Type B pancreatic cell (in vitro differentiated cells): ENCODE measurements around the gene SERPINA10. TPM values are rescaled to one million over a fixed set of nuclear protein-coding genes. Genes with fewer than 3 reads are reported as not detected.

ENCODE experiments used
- DNase-seq: peaks from one replicate; pipeline ENCODE4 v3.0.0; 2021; ENCODE audit warnings: mixed read lengths; ENCODE audit not compliant: unreplicated experiment; ENCODE audit errors: extremely low spot score
- H3K27ac Mint-ChIP-seq: 2 replicates; pipeline ENCODE4 v1.8.0; 2021; ENCODE audit warnings: mild to moderate bottlenecking, mixed read lengths
- H3K27me3 Mint-ChIP-seq: 2 replicates; pipeline ENCODE4 v1.8.0; 2021; ENCODE audit warnings: mixed read lengths
- H3K36me3 Mint-ChIP-seq: 2 replicates; pipeline ENCODE4 v1.8.0; 2021; ENCODE audit warnings: mixed read lengths
- H3K4me1 Mint-ChIP-seq: one replicate; pipeline ENCODE4 v1.8.0; 2021; ENCODE audit warnings: mixed read lengths; ENCODE audit not compliant: unreplicated experiment
- H3K4me3 Mint-ChIP-seq: 2 replicates; pipeline ENCODE4 v1.8.0; 2021; ENCODE audit warnings: mild to moderate bottlenecking, mixed read lengths
- H3K9me3 Mint-ChIP-seq: 2 replicates; pipeline ENCODE4 v1.8.0; 2021; ENCODE audit warnings: mixed read lengths
- CTCF ChIP-seq: fragments of 200-600 bp; sonication (generic); conservative IDR thresholded peaks from 2 replicates; pipeline ENCODE4 v1.5.0; 2021; ENCODE audit warnings: antibody characterized with exemption, mild to moderate bottlenecking
- long read RNA-seq: library from polyadenylated mRNA; unstranded; transcript quantifications from one replicate; pipeline ENCODE4 v2.0.0, GENCODE V29; 2020
- total RNA-seq: library from RNA; stranded (reverse); gene quantifications from 2 replicates; pipeline ENCODE4 v1.2.1, GENCODE V29; 2021; ENCODE audit warnings: low replicate concordance

Gene SERPINA10, protein sequence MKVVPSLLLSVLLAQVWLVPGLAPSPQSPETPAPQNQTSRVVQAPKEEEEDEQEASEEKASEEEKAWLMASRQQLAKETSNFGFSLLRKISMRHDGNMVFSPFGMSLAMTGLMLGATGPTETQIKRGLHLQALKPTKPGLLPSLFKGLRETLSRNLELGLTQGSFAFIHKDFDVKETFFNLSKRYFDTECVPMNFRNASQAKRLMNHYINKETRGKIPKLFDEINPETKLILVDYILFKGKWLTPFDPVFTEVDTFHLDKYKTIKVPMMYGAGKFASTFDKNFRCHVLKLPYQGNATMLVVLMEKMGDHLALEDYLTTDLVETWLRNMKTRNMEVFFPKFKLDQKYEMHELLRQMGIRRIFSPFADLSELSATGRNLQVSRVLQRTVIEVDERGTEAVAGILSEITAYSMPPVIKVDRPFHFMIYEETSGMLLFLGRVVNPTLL
- total RNA-seq, result 1.5 and 2.8 TPM in 2 replicates
- long read RNA-seq, full-length matches to known transcripts, result 14 of 18 reads
- long read RNA-seq, partial matches to known transcripts, result 0 of 18 reads
- long read RNA-seq, other reads (novel, unspliced or antisense), result 4 of 18 reads

DNA sequence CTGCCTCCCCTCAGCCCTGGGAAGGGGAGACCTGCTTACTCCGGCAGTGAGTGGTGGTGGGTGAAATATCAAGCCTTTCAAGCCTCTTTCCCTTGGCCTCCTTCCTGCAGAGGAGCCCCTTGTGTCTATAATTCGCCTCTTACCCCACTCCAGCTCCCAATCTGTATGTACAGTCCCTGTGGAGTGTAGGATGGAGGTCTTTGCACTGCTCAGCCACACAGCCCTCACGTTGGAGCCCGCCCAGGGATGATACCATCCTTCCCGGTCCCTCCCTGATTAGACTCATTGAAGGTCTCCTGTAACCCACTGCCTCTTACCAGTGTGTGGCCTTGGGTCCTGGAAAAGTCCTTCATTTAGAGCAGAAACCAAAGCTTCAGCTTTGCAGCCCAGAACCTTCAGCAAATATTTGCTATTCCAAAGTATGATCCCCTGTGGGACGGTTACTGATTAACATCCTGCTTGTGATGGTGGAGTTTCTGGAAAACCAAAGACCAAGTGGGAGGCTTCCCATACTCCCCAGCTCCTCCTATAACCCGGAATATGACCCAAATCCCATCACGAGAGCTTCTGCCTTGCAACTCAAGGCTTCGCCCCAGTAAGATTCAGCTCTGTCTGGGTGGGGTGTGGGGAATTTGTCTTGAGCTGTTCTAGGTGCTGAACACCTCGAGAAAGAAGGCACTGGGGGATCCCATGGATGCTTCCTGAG lies at the start of gene SERPINA10:
TSS of gene SERPINA10 (minus strand) at position 397 of the 706 bp plus-strand sequence. CDS start 2,675 bp downstream, outside the sequence.
- no peak for TF ChIP-seq CTCF
- H3K4me1 Mint-ChIP-seq, result peaks cover 5% of the 10 kb centered on the region
- DNase-seq, result no peak
- no peaks in the 10 kb centered on the region for H3K36me3 Mint-ChIP-seq
- H3K27ac Mint-ChIP-seq, result peak within 1 kb of the TSS; percentile 69
- peak within 1 kb of the TSS; percentile 45 for H3K4me3 Mint-ChIP-seq
- no peaks in the 10 kb centered on the region for H3K27me3 Mint-ChIP-seq
- H3K9me3 Mint-ChIP-seq, result no peaks in the 10 kb centered on the region

DNA sequence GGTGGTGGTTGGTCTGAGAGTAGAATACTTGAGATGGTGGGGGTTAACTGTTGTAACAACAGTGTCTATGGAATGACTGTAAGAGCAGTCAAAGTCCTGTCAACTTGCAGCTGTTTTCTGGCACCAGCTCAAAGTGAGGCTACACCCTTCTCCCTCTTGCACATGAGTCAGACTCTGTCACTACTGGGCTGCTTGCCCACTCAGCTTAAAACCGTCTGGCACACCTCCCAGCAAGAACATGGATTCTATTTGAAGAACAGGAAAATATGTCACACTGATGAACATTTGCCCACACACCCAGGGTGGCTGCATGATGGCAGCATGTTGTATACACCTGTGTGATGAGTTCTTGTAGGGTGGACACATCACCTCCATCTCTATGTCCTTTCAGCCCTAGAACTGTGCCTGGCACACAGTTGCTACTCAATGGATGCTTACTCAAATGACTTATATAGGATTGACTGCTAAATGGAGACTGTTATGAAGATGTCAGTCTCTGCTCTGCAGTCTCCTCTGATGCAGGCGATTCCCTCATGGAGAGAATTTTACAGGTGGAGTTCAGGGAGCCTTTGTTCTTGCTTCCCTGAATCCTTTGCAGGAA lies 49.4 kb upstream of the SERPINA10 start:
- no peak for TF ChIP-seq CTCF
- Mint-ChIP-seq H3K27ac (no peak overlapping the region), H3K9me3 (no peaks in the 10 kb centered on the region), H3K4me1 (no peaks in the 10 kb centered on the region), H3K4me3 (no peak overlapping the region), H3K27me3 (peaks cover 7% of the 10 kb centered on the region), H3K36me3 (no peaks in the 10 kb centered on the region)
- no peak for DNase-seq

- Mint-ChIP-seq H3K27me3 (peaks cover 7% of the 10 kb centered on the region), H3K9me3 (no peaks in the 10 kb centered on the region), H3K36me3 (no peaks in the 10 kb centered on the region), H3K4me1 (no peaks in the 10 kb centered on the region), H3K27ac (no peak overlapping the region), H3K4me3 (no peak overlapping the region)
- DNase-seq, result no peak
- no peak for TF ChIP-seq CTCF
Measured at GRCh38 chr14:94341656-94342333, 48.7 kb upstream of the SERPINA10 start.

GRCh38 chr14:94340533-94340932 lies 47.5 kb upstream of the SERPINA10 start:
- H3K27ac Mint-ChIP-seq, result no peak overlapping the region
- H3K27me3 Mint-ChIP-seq, result peaks cover 7% of the 10 kb centered on the region
- H3K4me3 Mint-ChIP-seq, result no peak overlapping the region
- H3K4me1 Mint-ChIP-seq, result no peaks in the 10 kb centered on the region
- H3K9me3 Mint-ChIP-seq, result no peaks in the 10 kb centered on the region
- no peak for TF ChIP-seq CTCF
- DNase-seq, result no peak
- H3K36me3 Mint-ChIP-seq, result no peaks in the 10 kb centered on the region

GRCh38 chr14:94338023-94338422 lies 45.0 kb upstream of the SERPINA10 start:
- H3K36me3 Mint-ChIP-seq, result no peaks in the 10 kb centered on the region
- H3K27me3 Mint-ChIP-seq, result peaks cover 7% of the 10 kb centered on the region
- no peaks in the 10 kb centered on the region for H3K9me3 Mint-ChIP-seq
- DNase-seq, result no peak
- no peak overlapping the region for H3K4me3 Mint-ChIP-seq
- no peaks in the 10 kb centered on the region for H3K4me1 Mint-ChIP-seq
- no peak for TF ChIP-seq CTCF
- H3K27ac Mint-ChIP-seq, result no peak overlapping the region
